Left colon (tissue), 2 donors: ENCODE results near the gene FOXRED2. TPM values are rescaled to one million over a fixed set of nuclear protein-coding genes. Genes with fewer than 3 reads are reported as not detected.

Experiments
- total RNA-seq, 2 donors: library from RNA; stranded (reverse); fragmentation: NEBNext Ultra II Directional; extraction: Animal tissue kit (Norgen Biotek cat#: 25700); gene quantifications; one replicate each; pipeline ENCODE4 v1.2.1, GENCODE V29; 2021
- donor health status: DM: no; HTN: no; CAD: no.
- donor health status: DM: yes; HTN: yes; CAD: no.

FOXRED2 gene
- total RNA-seq, 2 donors from 2014 or later: 5.3 to 5.4 TPM

Other genes starting within 250 kb of the FOXRED2 start
- gene MYH9, start 119.1 kb downstream of the FOXRED2 start, total RNA-seq: 100 to 1,000 TPM; 581 to 641 TPM
- 100 to 1,000 TPM in 1 of 2 donors, 10 to 100 TPM in 1; 96.5 to 101 TPM for gene TXN2, start 25.4 kb downstream of the FOXRED2 start, total RNA-seq
- 100 to 1,000 TPM; 130 to 131 TPM for gene EIF3D, start 22.1 kb upstream of the FOXRED2 start, total RNA-seq
- gene CACNG2, start 196.7 kb upstream of the FOXRED2 start, total RNA-seq: not detected